RKO (cell line): ENCODE data around the gene FBN3.

Experiments
- DNase-seq: peaks from one replicate; pipeline ENCODE4 v3.0.0-alpha.2; 2016; ENCODE audit warnings: low spot score

FBN3 gene

DNA sequence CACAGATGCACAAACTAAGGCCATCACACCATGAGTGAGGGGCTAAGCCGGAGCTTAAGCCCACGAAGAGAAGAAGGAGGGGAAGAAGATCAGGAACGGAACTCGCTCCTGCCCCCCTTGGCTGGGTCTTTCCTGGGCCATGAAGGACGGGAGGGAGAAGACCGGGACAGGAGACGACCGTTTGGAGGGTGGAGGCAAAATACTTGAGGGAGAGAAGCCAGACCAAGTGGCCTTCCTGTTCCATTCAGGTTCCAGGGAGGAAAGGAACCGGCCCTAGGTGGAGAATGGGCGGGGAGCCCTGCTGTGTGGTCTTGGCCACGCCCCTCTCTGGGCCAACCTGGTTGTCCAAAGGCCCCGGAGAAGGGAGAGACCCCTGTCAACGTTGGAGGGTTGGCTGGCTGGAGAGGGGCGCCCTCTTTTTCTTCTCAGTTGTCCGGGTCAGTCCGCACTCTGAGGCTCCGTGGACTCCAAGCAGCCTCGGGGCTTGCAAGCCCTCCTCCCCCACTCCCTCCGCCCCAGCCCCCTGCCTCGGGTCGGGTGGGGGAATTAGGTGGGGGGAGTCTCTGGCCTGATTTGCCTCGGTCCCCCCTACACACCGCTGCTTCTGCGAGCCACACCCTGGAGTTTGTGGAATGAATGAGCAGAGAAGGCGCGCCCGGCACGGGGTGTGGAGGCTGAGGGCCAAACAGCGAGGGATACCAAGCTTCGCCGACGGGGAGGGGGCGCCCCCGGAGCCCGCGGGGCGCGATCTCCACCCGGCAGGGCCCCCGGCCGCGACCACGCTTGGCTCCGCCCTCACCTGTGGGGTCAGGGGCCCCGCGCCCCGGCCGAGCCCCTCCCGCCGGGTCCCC, 757 bp downstream of the FBN3 start:
- DNase-seq: no peak

DNA sequence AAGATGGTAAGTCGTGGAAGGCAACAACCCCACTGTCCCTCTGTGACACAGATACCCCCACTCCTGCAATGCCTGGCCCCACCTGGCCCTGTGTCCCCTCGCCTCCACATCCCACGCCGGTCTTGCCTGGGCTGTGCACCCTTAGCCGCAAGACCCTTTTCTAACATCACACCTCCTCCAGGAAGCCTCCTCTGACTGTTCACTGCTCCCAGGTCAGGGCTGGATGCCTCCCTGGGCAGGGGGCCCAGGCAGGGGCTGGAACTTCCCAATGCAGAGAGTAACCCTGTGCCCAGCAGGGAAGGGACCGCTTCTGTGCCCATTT, 1.3 kb downstream of the FBN3 start:
- no peak for DNase-seq

DNA sequence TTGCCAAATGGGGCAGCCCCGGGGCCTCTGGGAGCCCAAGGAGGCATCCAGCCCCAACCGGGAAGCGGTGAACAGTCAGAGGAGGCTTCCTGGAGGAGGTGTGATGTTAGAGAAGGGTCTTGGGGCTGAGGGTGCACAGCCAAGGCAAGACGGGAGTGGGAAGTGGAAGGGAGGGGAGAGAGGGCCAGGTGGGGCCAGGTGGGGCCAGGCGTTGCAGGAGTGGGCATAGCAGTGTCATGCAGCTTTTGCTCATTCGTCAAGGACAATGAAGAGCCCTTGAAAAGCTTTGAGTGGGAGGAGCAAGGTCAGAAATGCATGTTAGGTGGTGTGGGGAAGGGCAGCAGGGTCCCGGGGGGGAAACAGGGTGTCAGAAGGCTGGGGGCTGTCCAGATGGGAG, 1.8 kb downstream of the FBN3 start:
- DNase-seq: no peak

DNA sequence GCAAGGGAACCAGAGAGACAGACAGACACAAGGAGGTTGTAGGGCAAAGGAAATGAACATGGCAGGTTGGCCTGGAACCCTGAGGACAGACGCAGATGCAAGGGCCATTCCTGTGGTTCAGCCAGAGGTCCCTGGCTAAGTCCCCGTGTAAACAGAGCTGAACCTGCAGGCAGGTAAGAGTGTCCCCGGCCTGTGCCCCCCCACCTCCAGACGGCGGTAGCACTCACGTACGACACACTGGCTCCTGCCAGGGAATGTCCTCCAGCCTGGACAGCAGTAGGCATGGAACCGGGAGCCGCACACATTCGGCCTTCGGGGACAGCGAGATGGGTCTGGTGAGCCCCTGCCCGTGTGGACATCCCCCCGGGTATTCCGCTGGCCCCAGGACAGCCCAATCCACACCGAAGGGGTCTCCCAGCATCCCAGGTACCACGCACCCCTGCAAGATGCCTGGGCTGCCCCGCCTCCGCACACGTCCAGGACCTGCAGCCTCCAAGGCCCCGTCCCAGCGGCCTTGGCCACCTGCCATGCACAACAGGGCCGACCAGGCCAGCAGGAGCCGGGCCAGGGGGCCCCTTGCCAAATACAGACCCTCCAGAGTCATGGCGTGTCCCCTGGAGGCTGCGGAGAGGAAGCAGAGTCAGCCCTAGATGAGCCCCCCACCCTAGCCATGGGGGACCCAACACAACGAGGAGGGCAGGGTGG, 2.4 kb downstream of the FBN3 start:
- no peak for DNase-seq

DNA sequence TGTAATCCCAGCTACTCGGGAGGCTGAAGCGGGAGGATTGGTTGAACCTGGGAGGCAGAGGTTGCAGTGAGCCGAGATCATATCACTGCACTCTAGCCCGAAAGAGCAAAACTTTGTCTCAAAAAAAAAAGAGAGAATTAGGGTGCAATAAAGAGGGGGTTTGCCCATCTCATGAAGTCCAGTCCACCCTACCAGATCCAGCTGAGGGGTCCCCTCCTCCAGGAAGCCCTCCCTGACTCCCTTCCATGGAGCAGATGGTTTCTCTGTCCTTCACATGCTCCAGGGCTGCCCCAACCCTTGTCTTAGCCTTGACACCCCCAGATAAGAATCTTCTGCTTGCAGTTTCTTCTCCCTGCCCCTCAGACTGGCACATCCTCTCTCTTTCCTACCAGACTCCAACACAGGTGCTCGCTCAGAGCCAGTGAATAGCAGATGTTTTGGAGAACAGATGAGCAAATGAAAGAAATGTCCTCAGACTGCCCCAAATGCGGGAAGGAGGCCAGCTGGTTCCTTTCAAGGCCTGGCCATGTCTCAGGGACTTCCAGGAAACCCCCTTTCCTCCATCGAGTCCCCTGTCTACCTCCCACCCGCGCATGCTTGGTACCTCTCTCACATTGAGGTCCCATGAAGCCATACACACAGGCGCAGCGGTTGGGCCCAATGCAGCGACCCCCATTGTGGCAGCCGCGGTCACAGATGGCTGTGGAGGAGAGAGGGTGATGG, 5.0 kb downstream of the FBN3 start:
- no peak for DNase-seq

DNA sequence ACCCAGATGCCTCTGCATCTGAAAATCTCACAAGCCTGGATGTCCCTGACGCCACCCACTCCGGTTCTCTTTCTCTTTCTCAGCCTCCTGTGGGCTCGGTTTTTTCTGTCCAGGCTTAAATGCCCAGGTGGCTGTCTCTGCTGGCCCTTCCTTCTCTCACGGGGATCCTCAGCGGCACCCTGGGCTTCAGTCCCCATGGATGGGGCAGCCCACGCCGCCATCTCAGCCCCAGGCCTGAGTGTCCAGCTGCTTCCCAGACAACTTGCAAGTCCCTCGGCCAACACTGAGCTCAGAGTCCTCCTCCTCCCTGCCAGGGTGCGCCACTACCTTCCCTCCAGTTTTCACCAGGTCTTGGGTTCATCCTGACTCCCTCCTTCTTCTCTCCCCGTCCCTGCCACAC, 6.4 kb downstream of the FBN3 start:
- no peak for DNase-seq

DNA sequence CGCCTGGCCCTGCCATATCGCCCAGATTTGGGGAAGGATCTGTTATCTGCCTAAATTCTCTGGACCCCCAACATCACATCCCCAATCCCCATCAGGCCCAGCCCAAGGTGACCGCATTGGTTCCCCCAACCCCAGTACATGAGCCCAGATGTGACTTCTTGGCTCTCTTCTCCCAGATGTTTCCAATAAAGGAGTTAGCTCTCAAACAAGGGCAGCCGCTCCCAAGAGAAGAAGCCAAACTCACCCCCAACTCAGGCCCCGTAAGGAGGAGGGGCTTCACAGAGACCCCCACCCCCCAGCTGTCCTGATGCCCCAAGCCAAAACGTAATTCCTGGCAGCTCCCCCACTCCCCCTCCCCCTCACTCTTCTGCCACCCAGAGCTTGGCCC, 6.9 kb downstream of the FBN3 start:
- no peak for DNase-seq

DNA sequence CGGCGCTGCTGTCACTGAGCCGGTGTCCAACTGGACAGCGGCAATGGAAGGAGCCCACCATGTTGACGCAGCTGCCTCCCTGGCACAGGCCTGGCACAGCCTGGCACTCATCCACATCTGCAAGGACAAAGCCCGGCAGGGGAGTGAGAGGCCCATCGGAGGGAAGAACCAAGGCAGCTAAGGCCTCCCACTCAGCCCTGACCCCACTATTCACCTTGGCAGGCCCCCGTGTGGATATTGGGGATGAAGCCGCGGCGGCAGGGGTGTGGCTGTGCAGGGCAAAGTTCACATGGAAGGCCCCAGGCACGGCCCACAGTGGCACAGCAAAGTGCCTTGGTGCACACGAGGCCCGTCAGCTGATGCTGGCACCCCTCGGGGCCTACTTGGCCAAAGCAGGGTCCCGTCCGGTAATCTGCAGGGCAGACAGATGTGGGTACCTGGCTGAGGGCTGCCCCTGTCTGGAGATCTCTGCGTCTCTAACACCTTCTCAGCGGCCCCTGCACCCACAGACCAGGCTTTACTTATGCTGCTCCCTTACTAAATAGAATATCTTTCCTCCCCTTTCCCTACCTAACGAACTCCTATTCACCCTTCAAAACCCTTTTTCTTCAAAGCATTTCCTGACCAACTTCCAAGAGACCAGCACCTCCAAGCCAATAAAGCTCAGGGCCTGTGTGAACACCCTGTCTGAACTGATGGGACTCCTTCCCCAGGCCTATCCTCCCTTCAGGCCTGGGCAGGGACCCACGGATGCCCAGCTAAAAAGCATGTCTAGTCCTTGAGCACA, 7.5 kb downstream of the FBN3 start:
- no peak for DNase-seq

DNA sequence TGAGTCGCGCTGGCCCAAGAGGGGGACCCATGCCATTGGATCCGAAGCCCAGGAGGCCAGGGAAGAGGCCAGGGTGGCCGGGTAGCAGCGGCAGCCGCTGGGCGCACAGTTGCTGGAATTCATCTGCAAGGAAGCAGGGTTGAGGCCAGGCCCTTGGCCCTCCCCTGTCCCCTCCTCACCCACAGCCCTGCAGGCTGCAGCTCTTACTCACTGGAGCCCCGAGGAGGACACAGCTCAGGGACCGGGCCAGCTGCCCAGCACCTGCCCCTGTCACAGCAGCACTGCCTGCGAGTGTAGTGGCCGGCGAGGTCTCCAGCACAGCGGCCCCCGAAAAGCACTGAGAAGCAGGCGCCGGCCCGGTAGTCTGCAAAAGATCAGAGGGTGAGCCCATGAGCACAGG, 11.2 kb downstream of the FBN3 start:
- DNase-seq: no peak

DNA sequence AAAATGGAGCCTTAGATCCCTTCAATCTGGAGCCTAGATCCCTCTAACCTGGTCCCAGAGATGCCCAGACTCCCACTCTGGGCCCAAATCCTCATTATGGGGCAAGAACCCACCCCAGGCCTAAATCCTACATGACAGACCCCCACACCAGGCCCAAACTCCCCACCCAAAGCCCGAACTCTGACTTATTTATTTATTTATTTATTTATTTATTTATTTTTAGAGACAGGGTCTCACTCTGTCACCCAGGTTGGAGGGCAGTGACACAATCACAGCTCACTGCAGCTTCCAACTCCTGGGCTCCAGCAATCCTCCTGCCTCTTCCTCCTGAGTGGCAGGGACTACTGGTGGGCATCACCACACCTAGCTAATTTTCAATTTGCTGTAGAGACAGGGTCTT, 12.0 kb downstream of the FBN3 start:
- no peak for DNase-seq

DNA sequence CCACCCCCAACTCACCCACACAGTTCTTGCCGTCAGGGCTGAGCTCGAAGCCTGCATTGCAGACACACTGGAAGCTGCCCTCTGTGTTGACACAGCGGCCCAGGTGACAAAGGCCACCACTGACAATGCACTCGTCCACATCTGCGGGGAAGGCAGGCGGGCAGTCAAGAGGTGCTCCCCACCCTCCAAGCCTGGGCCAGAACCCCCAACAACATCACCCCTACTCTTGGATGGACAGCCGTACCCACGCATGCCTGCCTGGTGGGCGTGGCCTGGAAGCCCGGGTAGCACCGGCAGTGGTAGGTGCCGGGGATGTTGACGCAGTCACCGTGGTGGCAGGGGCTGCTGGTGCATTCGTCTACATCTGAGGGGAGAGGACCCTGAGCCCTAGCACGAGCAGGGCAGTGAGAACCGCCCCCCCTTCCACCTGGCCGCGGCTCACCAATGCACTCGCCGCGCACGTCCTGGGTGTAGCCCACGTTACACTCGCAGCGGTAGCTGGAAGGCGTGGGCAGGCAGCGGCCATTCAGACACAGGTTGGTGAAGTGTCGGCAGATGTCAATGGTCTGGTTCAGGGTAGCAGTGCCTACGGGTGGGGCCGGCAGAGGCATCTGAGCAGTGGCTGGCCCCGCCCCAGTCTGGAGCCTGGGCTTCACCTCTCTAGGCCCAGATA, 13.3 kb downstream of the FBN3 start:
- DNase-seq: no peak

DNA sequence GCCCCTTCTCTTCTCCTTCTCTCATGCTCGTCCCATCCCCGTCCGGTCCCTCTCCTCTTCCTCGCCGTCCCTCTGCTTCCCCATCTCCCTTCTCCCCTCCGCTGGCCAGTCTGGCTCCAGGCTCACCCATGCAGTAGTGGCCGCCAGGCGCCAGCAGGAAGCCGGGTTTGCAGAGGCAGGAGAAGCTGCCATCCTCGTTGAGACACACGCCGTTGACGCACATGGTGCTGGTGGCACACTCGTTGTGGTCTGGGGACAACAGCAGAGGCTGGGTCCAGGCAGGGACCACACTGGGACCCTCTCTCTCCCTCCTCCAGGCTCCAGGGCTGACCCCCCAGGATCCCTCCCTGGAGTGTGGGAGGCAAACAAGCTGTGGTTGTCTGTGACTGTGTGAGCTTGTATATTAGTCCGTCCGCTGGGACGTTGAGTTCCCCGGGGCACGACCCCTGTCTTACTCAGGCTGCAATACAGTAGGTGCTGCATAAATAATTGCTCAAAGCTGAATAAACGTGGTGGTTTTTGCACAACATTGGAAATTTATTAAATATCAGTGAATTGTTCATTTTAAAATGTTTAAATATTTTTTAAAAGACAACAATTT, 16.4 kb downstream of the FBN3 start:
- no peak for DNase-seq

DNA sequence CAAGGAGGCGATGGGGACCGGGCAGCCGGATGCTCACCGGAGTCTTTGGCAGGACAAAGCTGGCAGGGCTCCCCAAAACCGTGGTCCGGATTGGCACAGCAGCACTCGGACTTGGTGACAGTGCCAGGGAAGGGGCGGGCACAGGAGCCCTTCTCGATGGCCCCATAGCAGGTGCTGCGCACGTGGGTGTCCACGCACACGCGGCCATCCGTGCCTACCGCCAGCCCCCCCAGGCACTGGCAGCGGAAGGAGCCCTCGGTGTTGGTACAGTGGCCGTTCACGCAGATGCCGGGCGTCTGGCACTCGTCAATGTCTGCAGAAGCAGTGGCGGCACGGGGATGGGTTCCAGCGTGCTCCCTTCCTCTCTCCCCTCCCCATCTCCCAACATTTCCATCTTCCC, 17.9 kb downstream of the FBN3 start:
- DNase-seq: no peak

DNA sequence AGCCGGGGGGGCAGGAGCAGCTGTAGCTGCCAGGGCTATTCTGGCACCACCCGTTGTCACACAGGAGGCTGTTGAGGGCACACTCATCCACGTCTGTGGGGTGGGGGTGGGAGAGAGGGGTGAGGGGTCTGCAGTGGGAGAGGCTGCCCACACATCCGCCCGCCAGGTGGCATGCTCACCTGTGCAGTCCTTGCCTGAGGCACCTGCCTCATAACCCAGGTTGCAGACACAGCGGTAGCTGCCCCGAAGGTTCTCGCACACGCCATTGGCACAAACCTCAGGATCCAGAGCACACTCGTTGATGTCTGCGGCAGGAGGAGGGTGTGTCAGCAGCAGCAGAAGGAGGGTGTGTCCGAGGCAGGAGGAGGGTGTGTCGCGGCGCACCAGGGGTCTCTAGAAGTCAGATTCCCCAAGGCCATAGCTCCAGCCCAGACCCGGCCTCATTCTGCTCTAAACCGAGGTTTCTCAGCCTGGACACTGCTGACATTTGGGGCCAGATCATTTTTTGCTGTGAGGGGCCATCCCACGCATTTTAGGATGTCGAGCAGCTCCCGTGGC, 20.3 kb downstream of the FBN3 start:
- no peak for DNase-seq

DNA sequence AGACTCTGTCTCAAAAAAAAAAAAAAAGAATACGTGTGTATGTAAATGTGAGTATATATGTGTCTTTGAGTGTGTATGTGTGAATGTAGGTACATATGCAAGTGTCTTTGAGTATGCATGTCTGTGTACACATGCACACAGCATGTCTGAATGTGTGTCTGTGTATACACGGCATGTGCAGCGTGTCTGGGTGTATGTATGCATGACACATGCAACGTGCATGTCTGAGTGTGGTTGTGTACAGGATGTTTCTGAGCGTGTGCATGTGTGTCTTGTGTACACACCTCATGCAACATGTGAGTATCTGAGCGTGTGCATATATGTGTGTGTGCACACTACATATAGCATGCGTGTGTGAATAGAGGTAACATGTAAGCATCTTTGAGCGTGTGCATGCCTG, 20.8 kb downstream of the FBN3 start:
- no peak for DNase-seq

DNA sequence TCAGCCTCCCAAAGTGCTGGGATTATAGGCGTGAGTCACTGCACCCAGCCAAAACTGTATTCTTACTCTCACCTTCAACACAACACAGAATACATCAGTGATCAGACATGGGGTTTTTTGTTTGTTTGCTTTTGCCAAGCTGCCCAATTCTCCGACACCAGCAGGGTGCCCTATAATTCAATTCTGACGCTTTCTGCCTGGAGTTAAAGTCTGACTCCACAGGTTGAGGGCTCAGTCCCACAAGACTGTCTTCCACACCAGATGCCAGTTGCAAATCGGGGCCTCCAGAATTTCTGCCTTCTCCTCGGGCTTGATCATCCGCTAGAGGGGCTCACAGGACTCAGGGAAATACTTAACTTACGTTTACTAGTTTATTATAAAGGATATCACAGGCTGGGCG, 22.1 kb downstream of the FBN3 start:
- DNase-seq: no peak

DNA sequence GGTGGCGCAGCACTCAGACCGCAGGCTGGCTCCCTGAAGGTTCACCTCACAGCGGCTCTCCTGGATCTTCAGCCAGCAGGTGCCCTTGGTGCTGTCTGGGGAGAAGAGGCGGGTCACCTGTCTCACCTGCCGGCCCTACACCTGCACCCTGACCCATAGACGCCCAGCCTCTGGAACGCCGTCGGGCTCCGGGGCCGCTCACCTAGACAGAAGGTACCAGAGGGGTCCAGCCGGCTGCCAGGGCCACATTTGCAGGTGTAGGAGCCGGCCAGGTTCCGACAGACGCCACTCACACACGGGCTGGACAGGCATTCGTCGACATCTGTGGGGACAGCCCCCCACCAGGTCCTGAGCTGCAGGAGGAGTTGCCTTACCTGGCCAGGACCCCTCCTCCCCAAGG, 22.9 kb downstream of the FBN3 start:
- DNase-seq: no peak

DNA sequence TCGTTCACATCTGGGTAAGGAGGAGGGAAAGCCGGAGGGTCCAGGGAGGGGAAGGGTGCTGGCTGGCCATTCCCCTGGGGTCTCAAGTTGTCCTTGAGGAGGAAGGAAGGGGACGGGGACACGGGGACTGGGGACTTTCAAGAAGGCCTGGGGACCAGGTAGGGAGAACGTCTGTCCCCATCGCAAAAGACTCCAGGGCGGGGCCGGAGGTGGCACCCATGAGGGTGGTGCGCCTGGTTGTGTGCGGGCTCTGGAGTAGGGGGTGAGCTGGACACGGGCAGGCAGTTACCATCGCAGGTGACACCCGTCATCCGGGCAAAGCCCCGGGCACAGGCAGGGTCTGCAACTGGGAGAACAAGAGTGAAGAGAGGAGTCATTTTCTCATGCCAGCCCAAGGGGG, 23.4 kb downstream of the FBN3 start:
- no peak for DNase-seq

DNA sequence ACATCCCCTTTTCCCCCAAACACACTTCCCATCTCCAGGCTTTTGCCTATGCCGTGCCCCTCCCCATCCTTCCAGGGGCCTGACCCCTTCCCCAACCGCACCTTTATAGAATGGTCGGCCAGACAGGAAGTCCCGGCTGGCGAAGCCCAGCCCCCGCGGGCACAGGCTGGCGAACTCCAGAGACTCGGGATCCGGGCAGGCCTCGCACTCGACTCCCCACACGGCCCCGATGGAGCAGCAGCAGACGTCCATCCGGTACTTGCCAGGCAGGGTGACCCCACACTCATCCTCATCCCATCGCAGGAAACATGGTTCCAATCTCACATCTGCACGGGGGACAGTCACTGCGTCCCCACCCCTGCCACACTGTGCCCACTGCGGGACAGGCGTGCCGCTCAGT, 25.7 kb downstream of the FBN3 start:
- no peak for DNase-seq

DNA sequence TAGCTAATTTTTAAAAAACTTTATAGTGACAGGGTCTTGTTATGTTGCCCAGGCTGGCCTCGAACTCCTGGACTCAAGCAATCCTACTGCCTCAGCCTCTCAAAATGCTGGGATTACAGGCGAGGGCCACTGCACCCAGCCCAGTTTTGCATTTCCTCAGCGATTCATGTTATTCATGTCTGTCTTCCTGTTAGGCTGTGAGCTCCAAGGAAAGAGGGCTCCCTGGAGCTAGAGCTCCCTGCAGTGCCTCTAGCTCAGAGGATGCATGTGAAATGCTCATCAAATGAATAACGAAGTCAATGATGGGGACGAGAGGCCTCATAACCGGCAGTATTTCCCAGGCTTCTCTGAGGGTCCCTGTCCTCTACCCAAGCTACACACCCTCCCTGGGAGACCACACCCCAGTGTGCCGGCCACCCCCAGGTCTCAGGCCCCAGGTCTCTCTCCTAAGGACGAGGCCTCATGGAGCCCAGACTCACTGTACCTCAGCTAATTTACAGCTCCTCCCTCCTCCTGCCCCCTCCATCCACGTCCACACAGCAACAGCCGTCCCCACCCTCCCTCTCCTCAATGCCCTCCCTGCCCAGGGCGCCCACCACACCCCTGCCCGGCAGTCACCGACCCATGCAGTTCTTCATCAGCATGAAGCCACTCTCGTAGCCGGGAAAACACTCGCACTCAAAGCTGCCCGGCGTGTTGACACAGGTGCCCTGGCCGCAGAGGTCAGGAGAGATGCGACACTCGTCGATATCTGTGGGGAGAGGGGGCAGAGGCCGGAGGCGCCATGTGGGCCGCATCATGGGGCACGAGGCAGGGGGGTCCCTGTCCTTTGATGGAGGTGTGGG, 28.5 kb downstream of the FBN3 start:
- DNase-seq: no peak
